Measurements from ENCODE around the gene ADCY2.

ADCY2 gene

GRCh38 chr5:7664208-7664607 is 268.3 kb downstream of the ADCY2 start:
- H3K4me2 ChIP-seq (ENCODE audit: low read length): no peak overlapping the region
- H3K9me3 ChIP-seq (ENCODE audit: control insufficient read depth, insufficient read depth, low read length): no peaks in the 10 kb centered on the region
- no peaks in the 10 kb centered on the region for H3K36me3 ChIP-seq (ENCODE audit: control insufficient read depth, low read length)
- H3K4me3 ChIP-seq (ENCODE audit: low read length): no peak overlapping the region
- H3K79me2 ChIP-seq (ENCODE audit: control insufficient read depth, low read length): no peaks in the 10 kb centered on the region
- TF ChIP-seq CTCF (IDR thresholded peaks at IDR 0.05; ENCODE audit: low read depth, low read length, poor library complexity, severe bottlenecking): no peak
- TF ChIP-seq EZH2phosphoT487 (IDR thresholded peaks at IDR 0.05; ENCODE audit: borderline replicate concordance, low read length): no peak
- no peaks in the 10 kb centered on the region for H3K9me2 ChIP-seq (replicated peaks; ENCODE audit: control insufficient read depth, low read length)
- H3K4me1 ChIP-seq (ENCODE audit: control insufficient read depth, low read length): no peaks in the 10 kb centered on the region
- H3F3A ChIP-seq (ENCODE audit: control insufficient read depth, insufficient read depth): no peaks in the 10 kb centered on the region
- no peak overlapping the region for H3K27ac ChIP-seq (ENCODE audit: low read depth, low read length)
- no peaks in the 10 kb centered on the region for H4K20me1 ChIP-seq (ENCODE audit: control insufficient read depth, insufficient read depth, low read depth, low read length)
- no peaks in the 10 kb centered on the region for H3K27me3 ChIP-seq (ENCODE audit: control insufficient read depth, low read length)

GRCh38 chr5:7667216-7667767 is 271.4 kb downstream of the ADCY2 start:
- no peaks in the 10 kb centered on the region for H3K36me3 ChIP-seq (ENCODE audit: control insufficient read depth, low read length)
- no peaks in the 10 kb centered on the region for H3K9me2 ChIP-seq (replicated peaks; ENCODE audit: control insufficient read depth, low read length)
- H3K27ac ChIP-seq (ENCODE audit: low read depth, low read length): no peak overlapping the region
- H3K9me3 ChIP-seq (ENCODE audit: control insufficient read depth, insufficient read depth, low read length): no peaks in the 10 kb centered on the region
- no peak overlapping the region for H3K4me3 ChIP-seq (ENCODE audit: low read length)
- H3K27me3 ChIP-seq (ENCODE audit: control insufficient read depth, low read length): no peaks in the 10 kb centered on the region
- H3F3A ChIP-seq (ENCODE audit: control insufficient read depth, insufficient read depth): no peaks in the 10 kb centered on the region
- TF ChIP-seq EZH2phosphoT487 (IDR thresholded peaks at IDR 0.05; ENCODE audit: borderline replicate concordance, low read length) (no peak), CTCF (IDR thresholded peaks at IDR 0.05; ENCODE audit: low read depth, low read length, poor library complexity, severe bottlenecking) (no peak)
- no peaks in the 10 kb centered on the region for H3K79me2 ChIP-seq (ENCODE audit: control insufficient read depth, low read length)
- H3K4me2 ChIP-seq (ENCODE audit: low read length): no peak overlapping the region
- H4K20me1 ChIP-seq (ENCODE audit: control insufficient read depth, insufficient read depth, low read depth, low read length): no peaks in the 10 kb centered on the region
- no peaks in the 10 kb centered on the region for H3K4me1 ChIP-seq (ENCODE audit: control insufficient read depth, low read length)

- H3K4me3 ChIP-seq (ENCODE audit: low read length): no peak overlapping the region
- no peak overlapping the region for H3K4me2 ChIP-seq (ENCODE audit: low read length)
- no peaks in the 10 kb centered on the region for H3K9me2 ChIP-seq (replicated peaks; ENCODE audit: control insufficient read depth, low read length)
- no peaks in the 10 kb centered on the region for H3K36me3 ChIP-seq (ENCODE audit: control insufficient read depth, low read length)
- H3K9me3 ChIP-seq (ENCODE audit: control insufficient read depth, insufficient read depth, low read length): no peaks in the 10 kb centered on the region
- TF ChIP-seq CTCF (IDR thresholded peaks at IDR 0.05; ENCODE audit: low read depth, low read length, poor library complexity, severe bottlenecking): no peak
- no peak for TF ChIP-seq EZH2phosphoT487 (IDR thresholded peaks at IDR 0.05; ENCODE audit: borderline replicate concordance, low read length)
- H4K20me1 ChIP-seq (ENCODE audit: control insufficient read depth, insufficient read depth, low read depth, low read length): no peaks in the 10 kb centered on the region
- H3K4me1 ChIP-seq (ENCODE audit: control insufficient read depth, low read length): no peaks in the 10 kb centered on the region
- no peak overlapping the region for H3K27ac ChIP-seq (ENCODE audit: low read depth, low read length)
- no peaks in the 10 kb centered on the region for H3F3A ChIP-seq (ENCODE audit: control insufficient read depth, insufficient read depth)
- H3K27me3 ChIP-seq (ENCODE audit: control insufficient read depth, low read length): no peaks in the 10 kb centered on the region
- no peaks in the 10 kb centered on the region for H3K79me2 ChIP-seq (ENCODE audit: control insufficient read depth, low read length)
Observed at GRCh38 chr5:7668161-7668560, 272.2 kb downstream of the ADCY2 start.

All from DOHH2 (cell line).